ENCODE measurements around the gene MAML3. TPM values are rescaled to one million over a fixed set of nuclear protein-coding genes. Genes with fewer than 3 reads are reported as not detected.

Gene MAML3
- total RNA-seq, 1 donor from 2014 or later, result 24.8 TPM

DNA sequence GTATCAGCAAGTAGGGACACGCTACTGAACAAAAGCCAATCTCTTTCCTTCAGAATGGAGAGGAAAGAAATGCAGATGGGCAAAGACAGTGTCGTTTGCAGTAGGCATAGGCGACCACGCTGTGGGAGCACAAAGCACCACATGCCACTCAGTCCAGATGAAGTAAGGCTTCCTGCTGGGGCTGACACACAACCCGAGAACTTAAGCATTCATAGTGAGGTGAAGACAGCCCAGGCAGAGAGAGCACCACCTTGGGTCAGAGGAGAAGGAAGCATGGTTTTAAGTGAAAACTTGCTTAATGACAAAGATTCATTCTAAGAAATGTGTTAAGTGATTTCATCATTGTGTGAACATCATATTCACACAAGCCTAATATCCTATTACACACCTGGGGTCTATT is 249.6 kb downstream of the MAML3 start:
- H3K4me1 Mint-ChIP-seq, result peaks cover 56% of the 10 kb centered on the region
- no peak for DNase-seq (ENCODE audit: low spot score in 2 of 2, unreplicated experiment in 2 of 2)
- TF ChIP-seq, protein P1, sequence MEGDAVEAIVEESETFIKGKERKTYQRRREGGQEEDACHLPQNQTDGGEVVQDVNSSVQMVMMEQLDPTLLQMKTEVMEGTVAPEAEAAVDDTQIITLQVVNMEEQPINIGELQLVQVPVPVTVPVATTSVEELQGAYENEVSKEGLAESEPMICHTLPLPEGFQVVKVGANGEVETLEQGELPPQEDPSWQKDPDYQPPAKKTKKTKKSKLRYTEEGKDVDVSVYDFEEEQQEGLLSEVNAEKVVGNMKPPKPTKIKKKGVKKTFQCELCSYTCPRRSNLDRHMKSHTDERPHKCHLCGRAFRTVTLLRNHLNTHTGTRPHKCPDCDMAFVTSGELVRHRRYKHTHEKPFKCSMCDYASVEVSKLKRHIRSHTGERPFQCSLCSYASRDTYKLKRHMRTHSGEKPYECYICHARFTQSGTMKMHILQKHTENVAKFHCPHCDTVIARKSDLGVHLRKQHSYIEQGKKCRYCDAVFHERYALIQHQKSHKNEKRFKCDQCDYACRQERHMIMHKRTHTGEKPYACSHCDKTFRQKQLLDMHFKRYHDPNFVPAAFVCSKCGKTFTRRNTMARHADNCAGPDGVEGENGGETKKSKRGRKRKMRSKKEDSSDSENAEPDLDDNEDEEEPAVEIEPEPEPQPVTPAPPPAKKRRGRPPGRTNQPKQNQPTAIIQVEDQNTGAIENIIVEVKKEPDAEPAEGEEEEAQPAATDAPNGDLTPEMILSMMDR (IDR thresholded peaks at IDR 0.05; ENCODE audit: unreplicated experiment), result no peak
- H3K4me3 Mint-ChIP-seq, result no peak overlapping the region
- H3K27ac Mint-ChIP-seq, result no peak overlapping the region
- no peaks in the 10 kb centered on the region for H3K27me3 Mint-ChIP-seq (ENCODE audit: low read depth)
- H3K9me3 Mint-ChIP-seq, result peaks cover 7% of the 10 kb centered on the region
- peaks cover 16% of the 10 kb centered on the region for H3K36me3 Mint-ChIP-seq

DNA sequence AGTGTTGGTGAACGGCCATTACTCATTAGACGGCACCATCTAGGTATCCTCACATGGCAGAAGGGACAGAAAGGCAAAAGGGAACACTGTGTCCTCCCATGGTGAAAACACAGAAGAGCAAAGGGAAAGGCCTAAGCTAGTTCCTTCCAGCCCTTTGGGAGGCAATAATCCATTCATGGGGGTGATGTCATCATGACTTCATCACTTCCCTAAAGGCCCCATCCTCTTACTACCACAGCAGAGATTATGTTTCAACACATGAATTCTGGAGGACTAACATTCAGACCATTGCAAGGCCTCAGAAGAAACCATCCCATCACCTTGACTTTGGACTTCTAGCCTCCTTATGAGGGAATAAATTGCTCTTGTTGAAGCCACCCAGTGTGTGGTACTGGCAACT is 250.1 kb downstream of the MAML3 start:
- Mint-ChIP-seq H3K9me3 (peaks cover 7% of the 10 kb centered on the region), H3K36me3 (peaks cover 16% of the 10 kb centered on the region), H3K4me3 (no peak overlapping the region), H3K27ac (no peak overlapping the region), H3K4me1 (peaks cover 52% of the 10 kb centered on the region), H3K27me3 (ENCODE audit: low read depth) (no peaks in the 10 kb centered on the region)
- no peak for DNase-seq (ENCODE audit: low spot score in 2 of 2, unreplicated experiment in 2 of 2)
- TF ChIP-seq, protein P1 (IDR thresholded peaks at IDR 0.05; ENCODE audit: unreplicated experiment), result no peak

DNA sequence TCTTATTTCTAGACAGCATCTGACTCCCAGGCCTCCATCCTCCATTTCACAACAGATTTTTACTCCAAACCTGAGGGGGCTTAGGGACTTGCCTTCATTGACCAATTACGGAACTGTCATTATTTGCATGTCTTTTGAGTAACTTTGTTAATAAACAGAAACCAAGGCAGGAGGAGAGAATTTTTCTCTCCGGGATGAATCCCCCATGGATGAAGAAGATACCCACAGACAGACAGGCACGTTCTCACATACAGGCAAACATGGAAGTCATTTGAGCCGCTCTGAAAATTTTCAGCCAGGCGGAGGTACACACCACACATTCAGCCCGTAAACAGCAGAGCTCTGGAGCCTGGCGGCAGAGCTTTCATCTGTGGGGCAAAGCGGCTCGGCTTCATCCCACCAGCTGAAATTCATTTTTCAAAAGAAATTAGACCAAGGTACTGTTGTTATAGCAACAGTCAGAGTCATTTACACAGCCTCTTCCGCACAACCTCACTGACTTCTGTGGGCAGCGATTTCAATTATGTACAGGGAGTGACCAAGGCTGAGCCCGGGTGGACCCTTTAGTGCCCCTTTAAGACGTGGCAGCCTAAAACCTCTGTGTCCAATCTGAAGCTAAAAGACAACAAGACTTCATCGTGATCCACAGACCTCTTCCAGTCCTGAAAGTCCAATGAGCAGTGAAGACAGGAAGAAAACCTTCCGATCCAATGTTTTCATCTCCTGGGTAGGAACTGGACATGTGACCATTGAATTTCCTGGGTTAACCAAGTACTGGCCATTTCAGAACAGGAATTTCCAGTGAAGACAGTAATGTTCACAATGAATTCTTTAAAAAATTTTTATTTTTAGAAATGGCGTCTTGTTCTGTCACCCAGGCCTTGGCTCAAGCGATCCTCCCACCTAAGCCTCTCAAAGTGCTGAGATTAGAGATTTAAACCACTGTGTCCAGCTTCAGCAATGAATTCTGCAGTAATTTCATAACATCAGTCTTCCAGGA is 251.4 kb downstream of the MAML3 start:
- Mint-ChIP-seq H3K27me3 (ENCODE audit: low read depth) (no peaks in the 10 kb centered on the region), H3K9me3 (peaks cover 7% of the 10 kb centered on the region), H3K27ac (peak overlapping the region; percentile 86), H3K36me3 (peaks cover 16% of the 10 kb centered on the region), H3K4me1 (peaks cover 43% of the 10 kb centered on the region), H3K4me3 (no peak overlapping the region)
- TF ChIP-seq, protein P1 (IDR thresholded peaks at IDR 0.05; ENCODE audit: unreplicated experiment), result no peak
- no peak for DNase-seq (ENCODE audit: low spot score in 2 of 2, unreplicated experiment in 2 of 2)

DNA sequence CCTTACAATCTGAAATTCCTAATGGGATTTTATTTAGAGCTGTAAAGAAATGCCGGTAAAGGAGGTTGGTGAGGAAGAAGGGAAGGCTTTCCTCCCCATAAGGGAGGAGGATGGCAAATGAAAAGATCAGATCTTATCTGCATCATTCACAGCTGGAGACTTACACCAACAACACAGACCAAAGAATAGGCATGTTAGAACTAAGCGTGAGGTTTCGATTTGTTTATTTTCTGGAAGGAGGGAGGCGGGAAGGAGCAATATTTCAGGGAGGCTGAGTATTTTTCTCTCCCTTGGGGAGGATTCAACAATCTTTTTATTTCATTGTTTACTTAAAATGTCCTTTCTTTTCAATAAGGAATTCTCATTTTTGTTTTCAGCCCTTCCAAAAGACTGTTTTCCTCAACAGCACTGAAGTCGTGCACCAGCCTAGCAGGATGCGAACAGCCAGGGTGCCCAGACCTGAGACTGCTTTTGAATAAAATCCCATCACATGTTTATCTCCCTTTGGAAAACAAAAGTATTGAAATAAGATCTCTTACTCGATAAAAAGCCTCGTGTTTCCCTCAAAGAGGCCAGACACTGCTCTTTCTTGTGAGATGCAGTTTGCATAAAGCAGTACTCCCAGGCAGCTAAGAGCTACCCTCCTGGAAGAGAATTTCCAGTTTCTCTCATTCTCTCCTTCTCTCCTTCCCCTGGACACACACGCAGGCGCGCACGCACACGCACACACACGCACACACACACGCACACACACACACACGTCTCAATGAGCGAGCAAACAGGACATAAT is 252.3 kb downstream of the MAML3 start:
- Mint-ChIP-seq H3K9me3 (peaks cover 7% of the 10 kb centered on the region), H3K4me3 (no peak overlapping the region), H3K27me3 (ENCODE audit: low read depth) (no peaks in the 10 kb centered on the region), H3K4me1 (peaks cover 35% of the 10 kb centered on the region), H3K36me3 (peaks cover 16% of the 10 kb centered on the region), H3K27ac (peak overlapping the region; percentile 86)
- no peak for DNase-seq (ENCODE audit: low spot score in 2 of 2, unreplicated experiment in 2 of 2)
- TF ChIP-seq, protein P1 (IDR thresholded peaks at IDR 0.05; ENCODE audit: unreplicated experiment), result no peak

DNA sequence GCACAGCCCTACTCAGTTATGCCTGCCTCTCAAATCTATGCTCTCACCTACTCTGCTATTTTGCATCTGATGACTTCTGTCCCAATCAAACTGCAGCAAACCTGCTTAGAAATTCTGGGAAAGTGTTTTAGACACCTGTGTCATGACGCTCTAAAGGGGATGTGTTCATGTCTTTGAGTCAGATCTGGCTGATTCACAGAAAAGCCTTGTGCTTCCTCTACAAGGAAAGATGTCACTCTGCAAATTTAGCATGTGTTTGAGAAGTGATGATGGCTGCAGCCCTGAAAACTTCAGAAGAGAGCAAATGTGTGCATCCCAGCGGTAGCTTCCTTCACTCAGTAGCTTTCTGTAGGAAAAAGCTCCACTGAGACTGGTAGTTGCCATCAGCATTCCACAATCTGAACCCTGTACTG is 253.0 kb downstream of the MAML3 start:
- Mint-ChIP-seq H3K27ac (no peak overlapping the region), H3K4me3 (no peak overlapping the region), H3K9me3 (peaks cover 7% of the 10 kb centered on the region), H3K36me3 (peaks cover 16% of the 10 kb centered on the region), H3K27me3 (ENCODE audit: low read depth) (no peaks in the 10 kb centered on the region), H3K4me1 (peaks cover 28% of the 10 kb centered on the region)
- TF ChIP-seq, protein P1 (IDR thresholded peaks at IDR 0.05; ENCODE audit: unreplicated experiment), result no peak
- DNase-seq (ENCODE audit: low spot score in 2 of 2, unreplicated experiment in 2 of 2), result no peak

All from mesothelial cell of epicardium (in vitro differentiated cells).